CD4-positive, alpha-beta T cell treated with Interleukin-17A for 4 hours (primary cell): ENCODE measurements around the gene FILIP1.

ENCODE experiments used
- DNase-seq: peaks from one replicate; pipeline ENCODE4 v3.0.0-alpha.2; 2020; ENCODE audit warnings: mixed read lengths

The FILIP1 gene

GRCh38 chr6:75494290-75494689, 690 bp upstream of the FILIP1 start:
- DNase-seq, result no peak

- no peak for DNase-seq
Observed at GRCh38 chr6:75492386-75493153, 1.0 kb downstream of the FILIP1 start.

GRCh38 chr6:75491291-75491690, 2.3 kb downstream of the FILIP1 start:
- no peak for DNase-seq

GRCh38 chr6:75490706-75491105, 2.9 kb downstream of the FILIP1 start:
- DNase-seq, result no peak

- DNase-seq, result no peak
Observed at GRCh38 chr6:75489025-75489424, 4.6 kb downstream of the FILIP1 start.

- no peak for DNase-seq
Observed at GRCh38 chr6:75488033-75488432, 5.6 kb downstream of the FILIP1 start.

- no peak for DNase-seq
Observed at GRCh38 chr6:75486850-75487518, 6.6 kb downstream of the FILIP1 start.

GRCh38 chr6:75484535-75484934, 9.1 kb downstream of the FILIP1 start:
- no peak for DNase-seq

- no peak for DNase-seq
Observed at GRCh38 chr6:75483136-75483952, 10.3 kb downstream of the FILIP1 start.

GRCh38 chr6:75481936-75482593, 11.5 kb downstream of the FILIP1 start:
- no peak for DNase-seq

GRCh38 chr6:75481394-75481793, 12.2 kb downstream of the FILIP1 start:
- no peak for DNase-seq

GRCh38 chr6:75480425-75480824, 13.2 kb downstream of the FILIP1 start:
- DNase-seq, result no peak

GRCh38 chr6:75479712-75480111, 13.9 kb downstream of the FILIP1 start:
- no peak for DNase-seq

- DNase-seq, result no peak
Observed at GRCh38 chr6:75478929-75479328, 14.7 kb downstream of the FILIP1 start.

- DNase-seq, result no peak
Observed at GRCh38 chr6:75472885-75473284, 20.7 kb downstream of the FILIP1 start.

- no peak for DNase-seq
Observed at GRCh38 chr6:75467966-75468365, 25.6 kb downstream of the FILIP1 start.

- no peak for DNase-seq
Observed at GRCh38 chr6:75467284-75467683, 26.3 kb downstream of the FILIP1 start.

- no peak for DNase-seq
Observed at GRCh38 chr6:75466636-75467035, 27.0 kb downstream of the FILIP1 start.

- no peak for DNase-seq
Observed at GRCh38 chr6:75463908-75464307, 29.7 kb downstream of the FILIP1 start.

- no peak for DNase-seq
Observed at GRCh38 chr6:75463061-75463460, 30.5 kb downstream of the FILIP1 start.

- no peak for DNase-seq
Observed at GRCh38 chr6:75460681-75461080, 32.9 kb downstream of the FILIP1 start.

GRCh38 chr6:75458895-75459294, 34.7 kb downstream of the FILIP1 start:
- no peak for DNase-seq

- no peak for DNase-seq
Observed at GRCh38 chr6:75450903-75451302, 42.7 kb downstream of the FILIP1 start.
